GM12878 (cell line): ENCODE measurements around the gene HYDIN. TPM values are rescaled to one million over a fixed set of nuclear protein-coding genes. Genes with fewer than 3 reads are reported as not detected.
"Not testable (repeated sequence)": the region's sequence is repeated elsewhere in the genome, so short reads cannot be mapped to it uniquely, and the experiment has no call there.

Experiments
- ATAC-seq: fragments of 200-7000 bp; cut with Tn5 transposase; 3 replicates; pipeline ENCODE4 v1.9.1; 2020; ENCODE audit warnings: mild to moderate bottlenecking, moderate library complexity
- BruUV-seq: library from RNA; stranded (reverse); fragments of 400-500 nt; replicated peaks from 2 replicates; lab custom pipeline; 2021; lab: Mats Ljungman, UMichigan
- CTCF ChIA-PET: fragments of 300-600 bp; sonication (Branson Sonifier 250); formaldehyde crosslinking; extraction: SDS; loops from one replicate; lab custom pipeline; 2021; ENCODE audit warnings: inconsistent platforms; lab: Yijun Ruan, JAX
- POLR2A ChIA-PET: fragments of 350-600 bp; formaldehyde crosslinking; extraction: SDS; loops from one replicate; lab custom pipeline; 2021; ENCODE audit warnings: inconsistent platforms; lab: Charles Lee
- RAD21 ChIA-PET: fragments of 300-600 bp; sonication (Branson Sonifier 250); formaldehyde crosslinking; loops from one replicate; lab custom pipeline; 2023; ENCODE audit warnings: antibody characterized with exemption; ENCODE audit not compliant: unreplicated experiment; lab: Charles Lee
- SMC1A ChIA-PET: fragments of 300-600 bp; sonication (Branson Sonifier 250); formaldehyde crosslinking; loops from one replicate; lab custom pipeline; 2023; ENCODE audit not compliant: unreplicated experiment, uncharacterized antibody; lab: Charles Lee
- DNase-seq: peaks from one replicate; pipeline ENCODE4 v3.0.0-alpha.2; 2011; ENCODE audit warnings: low read depth, low spot score
- FAIRE-seq: peaks from 3 replicates; lab custom pipeline; 2011; peaks lifted over from hg19 to GRCh38; lab: Jason Lieb, UNC
- H2AFZ ChIP-seq: 2 replicates; pipeline ENCODE4 v1.6.0; 2011; ENCODE audit warnings: low read depth, low read length, control low read depth; ENCODE audit not compliant: control insufficient read depth
- H3K27ac ChIP-seq: 2 replicates; pipeline ENCODE4 v1.5.1; 2011; ENCODE audit warnings: control low read depth; ENCODE audit not compliant: control insufficient read depth, insufficient read depth
- H3K27me3 ChIP-seq, 2 experiments: replicated peaks in 1 of 2; 2 replicates each; pipeline versions ENCODE4 v1.6.0 to v1.6.1; 2011; ENCODE audit warnings: low read length in 1 of 2; ENCODE audit not compliant: control insufficient read depth in 2 of 2, insufficient read depth in 2 of 2
- H3K36me3 ChIP-seq, 2 experiments: 2 replicates each; pipeline ENCODE4 v1.5.1; 2011; ENCODE audit warnings: low read length in 1 of 2; ENCODE audit not compliant: control insufficient read depth in 2 of 2, insufficient read depth in 2 of 2
- H3K4me1 ChIP-seq: 2 replicates; pipeline ENCODE4 v1.6.1; 2011; ENCODE audit warnings: mild to moderate bottlenecking, low read length, moderate library complexity, mixed read lengths; ENCODE audit not compliant: control insufficient read depth, insufficient read depth
- H3K4me2 ChIP-seq: 2 replicates; pipeline ENCODE4 v1.6.0; 2011; ENCODE audit warnings: control low read depth; ENCODE audit not compliant: control insufficient read depth, insufficient read depth
- H3K4me3 ChIP-seq: fragments of 200-600 bp; sonication (generic); 2 replicates; pipeline ENCODE4 v1.5.1; 2016
- H3K79me2 ChIP-seq: 2 replicates; pipeline ENCODE4 v1.6.0; 2011; ENCODE audit warnings: low read length; ENCODE audit not compliant: control insufficient read depth, insufficient read depth
- H3K9ac ChIP-seq: 2 replicates; pipeline ENCODE4 v1.8.0; 2011; ENCODE audit warnings: low read length, control low read depth, mixed read lengths; ENCODE audit not compliant: control insufficient read depth, insufficient read depth
- H3K9me3 ChIP-seq: replicated peaks from 3 replicates; pipeline ENCODE4 v1.5.1; 2011; ENCODE audit warnings: mild to moderate bottlenecking, low read length; ENCODE audit not compliant: control insufficient read depth, insufficient read depth
- H4K20me1 ChIP-seq: 2 replicates; pipeline ENCODE4 v1.6.0; 2011; ENCODE audit not compliant: control insufficient read depth, insufficient read depth
- WGBS: methylation state at CpG from one replicate; pipeline ENCODE4 v1.1.6; 2016; ENCODE audit warnings: low lambda C conversion rate; ENCODE audit not compliant: insufficient replicate concordance, insufficient coverage; ENCODE audit errors: missing lambda C conversion rate; 5-methylcytosine and 5-hydroxymethylcytosine counted together
- in situ Hi-C: fragments of 300-500 bp; cut with MboI; formaldehyde crosslinking; loops from 9 replicates; pipeline ENCODE4 v1.14.3; 2018; ENCODE audit warnings: mixed read lengths
- intact Hi-C: fragments of 100-400 bp; cut with micrococcal nuclease; formaldehyde crosslinking; loops from one replicate; pipeline ENCODE4 v1.14.2; 2022; ENCODE audit not compliant: unreplicated experiment
- polyA plus RNA-seq, 11 experiments: library from polyadenylated mRNA; depleted of rRNA in 4 of 11; unstranded in 6 of 11; stranded (reverse) in 5 of 11; fragments of >200 nt; fragmentation: Nextera tagmentation in 4 of 11; fragmentation: Illumina TruSeq in 1 of 11; extraction: Ambion mirVana in 4 of 11; extraction: Trizol in 1 of 11; gene quantifications; 1 replicate in 1 of 11; 2 replicates in 10 of 11; pipeline versions ENCODE4 v1.2.1 to v1.2.3, GENCODE V29; 2011 to 2016; ENCODE audit warnings: inconsistent platforms in 2 of 11, missing spikeins in 2 of 11, low read depth in 1 of 11
- total RNA-seq, 4 experiments: library from RNA; depleted of rRNA in 3 of 4; stranded (reverse); fragments of >200 nt in 3 of 4; fragmentation: Illumina TruSeq in 1 of 4; extraction: Trizol in 1 of 4; gene quantifications; 2 replicates each; pipeline versions ENCODE4 v1.2.1 to v1.2.3, GENCODE V29; 2013 to 2021

The HYDIN gene
- total and polyA plus RNA-seq, 10 of the 15 experiments (the other 5 are each of a cell fraction or from before 2014, with no cell fraction given), result 0.01 to 0.30 (median 0.10) TPM; not detected in 7

DNA sequence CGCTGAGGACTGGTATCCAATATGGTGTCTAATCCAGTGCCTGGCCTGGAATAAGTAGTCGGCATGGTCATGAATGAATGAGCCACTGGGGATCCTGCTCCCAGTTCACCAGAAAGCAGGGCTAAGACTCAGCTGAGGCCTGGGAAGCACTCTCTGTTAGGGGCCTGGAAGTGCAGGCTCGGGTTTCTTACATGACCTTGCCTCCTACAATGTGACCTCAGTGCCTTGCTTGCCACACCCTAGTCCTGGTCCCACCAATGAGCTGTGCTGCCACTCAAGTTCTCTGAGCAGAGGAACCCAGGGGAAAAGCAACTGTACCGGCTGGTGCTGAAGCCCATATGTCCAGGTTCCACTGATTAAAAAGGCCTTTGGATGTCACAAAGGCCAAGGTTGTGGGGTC is 238.0 kb downstream of the HYDIN start:
- 20% methylated on average over 3 of the region's 4 CpGs for WGBS
- BruUV-seq, ATAC-seq: not testable (repeated sequence)

DNA sequence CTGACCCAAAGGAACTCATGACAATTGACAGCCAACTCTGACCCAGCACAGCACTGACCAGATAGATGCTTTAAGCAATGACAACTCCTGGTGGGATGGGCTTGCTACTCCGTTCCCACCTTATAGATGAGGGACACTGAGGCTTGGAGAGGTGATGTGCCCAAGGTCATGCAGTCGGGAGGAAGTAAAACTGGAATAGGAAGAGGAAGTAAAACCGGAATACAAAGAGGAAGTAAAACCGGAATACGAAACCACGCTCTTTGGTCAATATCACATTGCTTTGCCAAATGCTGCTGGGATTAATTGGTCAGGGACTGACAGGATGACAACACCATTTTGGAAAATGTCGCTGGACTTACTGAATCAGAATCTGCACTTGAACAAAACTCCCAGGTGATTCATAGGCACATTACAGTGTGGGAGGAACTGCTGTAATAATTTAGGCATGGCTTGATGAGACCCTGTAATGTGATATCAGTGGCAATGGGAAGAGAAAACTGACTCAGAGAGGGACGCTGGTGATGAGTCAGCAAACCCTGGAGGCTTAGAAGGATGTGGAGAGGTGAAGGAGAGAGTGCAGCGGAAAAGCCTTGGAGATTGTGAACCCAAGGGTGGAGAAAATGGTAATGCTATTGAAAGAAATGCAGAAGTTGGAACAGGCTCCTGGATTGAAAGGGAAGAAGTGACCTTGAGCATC is 243.4 kb downstream of the HYDIN start:
- H3K27ac ChIP-seq, H3K4me1 ChIP-seq, POLR2A ChIA-PET, CTCF ChIA-PET, H3K9me3 ChIP-seq, DNase-seq, RAD21 ChIA-PET, H3K79me2 ChIP-seq, H3K4me3 ChIP-seq, in situ Hi-C loops, BruUV-seq, FAIRE-seq, H3K27me3 ChIP-seq, H4K20me1 ChIP-seq, ATAC-seq, H3K9ac ChIP-seq, H3K36me3 ChIP-seq, H2AFZ ChIP-seq, SMC1A ChIA-PET, H3K4me2 ChIP-seq, intact Hi-C loops: not testable (repeated sequence)
- 0% methylated on average over 2 of the region's 9 CpGs for WGBS

More for the DNA sequence above, 238.0 kb downstream of the HYDIN start:
- H3K27me3 ChIP-seq, DNase-seq, intact Hi-C loops, H3K27ac ChIP-seq, H3K9me3 ChIP-seq, in situ Hi-C loops, POLR2A ChIA-PET, CTCF ChIA-PET, H3K4me3 ChIP-seq, H3K79me2 ChIP-seq, H3K4me1 ChIP-seq, H3K9ac ChIP-seq, H4K20me1 ChIP-seq, SMC1A ChIA-PET, FAIRE-seq, H3K4me2 ChIP-seq, H2AFZ ChIP-seq, RAD21 ChIA-PET, H3K36me3 ChIP-seq: not testable (repeated sequence)

DNA sequence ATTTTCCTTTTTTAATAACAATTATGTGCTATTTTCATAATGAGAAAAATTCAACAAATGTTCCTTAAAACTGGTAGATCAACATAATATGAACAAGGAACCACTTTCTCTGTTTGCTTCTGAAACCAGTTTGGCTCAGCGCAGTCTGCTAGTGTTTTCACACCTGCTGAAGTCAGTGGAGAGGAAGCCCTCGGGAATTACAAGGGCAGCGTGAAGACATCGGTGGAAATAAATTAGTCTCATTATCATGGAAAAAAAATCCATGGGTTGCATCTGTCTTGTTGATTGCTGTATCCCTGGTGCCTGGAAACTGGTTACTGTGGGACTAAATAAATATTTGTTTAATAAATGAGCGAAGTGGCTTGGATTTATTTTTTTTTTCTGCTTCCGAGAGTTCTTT is 245.8 kb downstream of the HYDIN start:
- BruUV-seq, H3K79me2 ChIP-seq, H3K4me1 ChIP-seq, H4K20me1 ChIP-seq, RAD21 ChIA-PET, H3K9ac ChIP-seq, H3K27ac ChIP-seq, H3K4me2 ChIP-seq, H3K4me3 ChIP-seq, in situ Hi-C loops, DNase-seq, H3K27me3 ChIP-seq, ATAC-seq, POLR2A ChIA-PET, H3K9me3 ChIP-seq, SMC1A ChIA-PET, FAIRE-seq, H2AFZ ChIP-seq, CTCF ChIA-PET, H3K36me3 ChIP-seq, intact Hi-C loops: not testable (repeated sequence)
- 53% methylated on average over 5 of the region's 6 CpGs for WGBS

DNA sequence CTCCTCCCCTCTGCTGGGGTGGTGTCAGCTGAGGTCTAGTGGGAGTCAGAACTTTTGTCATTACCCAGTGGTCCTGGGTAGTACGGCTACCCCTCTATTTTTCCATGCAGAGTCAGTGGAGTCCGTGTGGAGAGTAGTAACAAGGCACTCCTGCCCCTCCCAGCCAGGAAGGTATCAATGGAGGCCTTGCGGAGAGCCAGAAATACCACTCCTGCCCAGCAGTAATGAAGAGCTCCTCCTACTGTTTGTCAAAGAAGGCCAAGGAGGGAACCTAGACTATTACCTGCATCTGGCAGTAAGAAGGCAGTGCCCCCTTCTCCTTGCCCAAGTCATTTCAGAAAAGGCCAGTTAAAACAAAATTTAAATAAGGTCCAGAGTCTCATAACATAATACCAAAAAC is 262.2 kb downstream of the HYDIN start:
- CTCF ChIA-PET, H3K36me3 ChIP-seq, H3K4me2 ChIP-seq, POLR2A ChIA-PET, FAIRE-seq, H3K9me3 ChIP-seq, in situ Hi-C loops, BruUV-seq, H3K4me1 ChIP-seq, H3K79me2 ChIP-seq, DNase-seq, H3K27me3 ChIP-seq, intact Hi-C loops, H3K9ac ChIP-seq, RAD21 ChIA-PET, SMC1A ChIA-PET, H4K20me1 ChIP-seq, H3K4me3 ChIP-seq, H2AFZ ChIP-seq, H3K27ac ChIP-seq, ATAC-seq: not testable (repeated sequence)
- no CpG with 5 or more reads among the region's 3 CpGs for WGBS
